Measurements from ENCODE around the gene SLC37A4.
A peak's percentile ranks its signal among the peaks of the same experiment; 100 is the strongest.
"Not testable (repeated sequence)": the region's sequence is repeated elsewhere in the genome, so short reads cannot be mapped to it uniquely, and the experiment has no call there.

SLC37A4 gene

GRCh38 chr11:119030329-119031047, at the start of gene SLC37A4:
SLC37A4 (minus strand) TSS chr11:119030877.
- peak; percentile 83 for DNase-seq

GRCh38 chr11:119078675-119079420, 48.2 kb upstream of the SLC37A4 start:
- no peak for DNase-seq

- no peak for DNase-seq
Measured at GRCh38 chr11:119077839-119078238, 47.2 kb upstream of the SLC37A4 start.

GRCh38 chr11:119067371-119068222, 36.9 kb upstream of the SLC37A4 start, which contains the start of gene VPS11:
VPS11 (plus strand) TSS chr11:119067818; CDS start chr11:119067824, 6 bp downstream.
- peak; percentile 80 for DNase-seq

- DNase-seq, result no peak
Measured at GRCh38 chr11:119065369-119065768, 34.7 kb upstream of the SLC37A4 start.

GRCh38 chr11:119062779-119063178, 32.1 kb upstream of the SLC37A4 start:
- no peak for DNase-seq

- no peak for DNase-seq
Measured at GRCh38 chr11:119061256-119061655, 30.6 kb upstream of the SLC37A4 start.

GRCh38 chr11:119059128-119059527, 28.5 kb upstream of the SLC37A4 start:
- DNase-seq, result not testable (repeated sequence)

GRCh38 chr11:119057000-119057769, 26.5 kb upstream of the SLC37A4 start, which contains the start of gene HYOU1:
HYOU1 (minus strand) TSS chr11:119057205; CDS start chr11:119056160, 1,045 bp downstream.
- peak; percentile 85 for DNase-seq

GRCh38 chr11:119056421-119056999, 25.8 kb upstream of the SLC37A4 start:
- no peak for DNase-seq

- DNase-seq, result no peak
Measured at GRCh38 chr11:119055901-119056300, 25.2 kb upstream of the SLC37A4 start.

- DNase-seq, result no peak
Measured at GRCh38 chr11:119054418-119054817, 23.7 kb upstream of the SLC37A4 start.

GRCh38 chr11:119052163-119052814, 21.6 kb upstream of the SLC37A4 start:
- DNase-seq, result no peak

GRCh38 chr11:119051440-119052162, 20.9 kb upstream of the SLC37A4 start:
- DNase-seq, result no peak

GRCh38 chr11:119049081-119049480, 18.4 kb upstream of the SLC37A4 start:
- no peak for DNase-seq

GRCh38 chr11:119048644-119049043, 18.0 kb upstream of the SLC37A4 start:
- no peak for DNase-seq

GRCh38 chr11:119047205-119047604, 16.5 kb upstream of the SLC37A4 start:
- DNase-seq, result no peak

GRCh38 chr11:119046489-119046888, 15.8 kb upstream of the SLC37A4 start:
- DNase-seq, result no peak

GRCh38 chr11:119044708-119045107, 14.0 kb upstream of the SLC37A4 start:
- no peak for DNase-seq

- no peak for DNase-seq
Measured at GRCh38 chr11:119042927-119043326, 12.2 kb upstream of the SLC37A4 start.
